Stimulated activated CD8-positive, alpha-beta memory T cell treated with anti-CD3 and anti-CD28 coated beads, Interleukin-12 subunit alpha, Interleukin-12 subunit beta, amount 100 ng/mL, for 24 hours (primary cell): Measurements from ENCODE around the gene RAPGEF4.

Experiments used
- DNase-seq: peaks from one replicate; pipeline ENCODE4 v3.0.0-alpha.2; 2020; ENCODE audit errors: extremely low read depth

The RAPGEF4 gene

DNA sequence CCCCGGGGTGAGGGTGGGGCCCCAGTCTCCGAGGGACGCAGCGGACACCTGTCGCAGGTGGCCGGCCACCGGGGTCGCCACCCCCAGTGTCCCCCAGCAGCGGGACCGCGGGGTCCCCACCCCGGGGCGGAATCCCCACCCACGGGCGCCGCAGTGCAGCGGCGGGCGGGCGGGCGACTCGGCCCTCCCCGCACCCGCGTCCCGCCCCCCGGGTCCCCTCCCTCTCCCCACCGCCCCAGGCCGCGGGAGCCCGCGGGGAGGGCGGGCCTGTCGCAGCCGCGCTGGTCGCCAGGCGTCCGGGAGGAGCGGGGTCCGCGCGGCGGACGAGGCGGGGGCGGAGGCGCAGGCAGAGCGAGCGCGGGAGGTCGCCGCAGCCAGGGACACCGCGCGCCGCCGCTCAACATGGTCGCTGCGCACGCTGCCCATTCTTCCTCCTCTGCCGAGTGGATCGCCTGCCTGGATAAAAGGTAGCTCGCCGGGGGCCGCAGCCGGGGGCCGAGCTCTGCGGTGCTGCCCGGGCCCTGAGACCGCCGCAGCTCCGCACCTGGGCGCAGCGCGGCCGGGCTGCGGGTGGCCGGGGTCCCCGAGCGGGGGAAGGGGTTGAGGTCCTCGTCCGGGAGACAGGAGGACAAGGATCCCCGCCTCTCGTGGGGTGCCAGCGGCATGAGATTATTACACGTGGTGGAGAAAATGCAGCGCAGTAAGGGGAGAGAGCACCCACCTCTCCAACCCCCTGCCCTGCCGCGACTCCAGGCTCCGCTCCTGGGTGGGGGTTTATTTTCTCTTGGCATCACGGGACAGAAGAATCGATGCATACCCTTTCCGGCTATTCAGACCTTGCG, at the start of gene RAPGEF4:
TSS of gene RAPGEF4 (plus strand) at position 264 of the 842 bp plus-strand sequence. CDS start at position 403, 139 bp downstream.
- no peak for DNase-seq

DNA sequence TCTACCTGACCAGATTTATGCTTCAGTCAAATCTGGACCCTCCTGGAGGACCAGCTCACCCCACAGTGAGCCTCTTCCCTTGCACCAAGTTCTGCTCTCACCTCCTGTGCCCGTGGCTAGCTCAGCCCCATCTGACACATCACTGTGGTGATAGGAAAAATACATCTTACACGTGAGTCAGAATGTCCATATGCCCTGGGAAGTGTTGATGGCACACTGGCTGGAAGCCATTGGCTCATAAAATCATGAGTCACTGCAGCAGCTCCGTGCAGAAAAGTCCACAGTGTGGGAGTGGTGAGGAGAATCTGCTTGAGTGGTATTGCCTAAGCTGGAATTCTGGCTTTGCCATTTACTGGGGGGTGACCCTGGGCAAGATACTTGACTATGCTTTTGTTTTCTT, 42.6 kb upstream of the RAPGEF4 start:
- no peak for DNase-seq

DNA sequence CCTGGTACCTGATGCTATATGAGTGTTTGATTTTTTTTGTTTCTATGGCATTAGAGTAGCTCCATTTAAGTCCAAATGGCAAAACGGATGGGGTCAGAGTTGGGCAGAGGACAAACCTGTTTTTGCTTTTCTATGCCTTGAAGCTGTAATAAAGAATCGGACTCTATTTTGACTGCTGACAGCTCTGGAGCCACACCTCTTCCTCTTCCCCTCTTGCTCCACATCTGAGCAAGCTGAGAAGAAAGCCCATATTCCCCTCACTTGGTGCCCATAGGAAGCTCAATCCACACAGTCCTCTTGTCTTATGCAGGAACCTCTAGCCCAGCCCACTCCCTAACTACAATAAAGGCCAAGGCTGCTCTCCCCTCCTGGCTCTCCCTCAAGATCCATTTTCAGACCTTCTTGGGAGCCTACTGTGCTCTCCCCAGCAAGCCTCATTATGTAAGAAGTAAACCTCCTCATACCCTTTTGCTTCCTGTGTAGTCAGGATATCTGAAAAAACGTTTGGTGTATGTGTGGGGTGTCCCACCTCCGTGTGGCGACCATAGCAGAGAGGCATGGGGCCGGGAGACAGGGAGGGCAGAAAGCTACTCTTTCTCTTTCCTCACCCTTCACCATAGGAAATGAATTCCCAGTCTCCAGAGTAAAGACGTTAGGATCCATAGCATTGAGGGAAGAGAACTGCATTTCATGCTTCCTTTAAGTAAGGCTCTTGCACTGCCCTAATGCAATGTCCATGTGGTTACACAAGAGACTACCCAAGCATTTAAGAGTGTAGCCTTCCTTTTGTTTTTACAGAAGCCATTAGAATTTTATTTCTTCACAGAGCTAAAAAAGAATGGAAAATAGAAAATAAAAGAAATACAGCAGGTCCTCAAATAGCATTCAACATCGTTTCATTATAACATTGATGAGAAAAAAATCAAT, 41.9 kb upstream of the RAPGEF4 start:
- DNase-seq, result no peak

DNA sequence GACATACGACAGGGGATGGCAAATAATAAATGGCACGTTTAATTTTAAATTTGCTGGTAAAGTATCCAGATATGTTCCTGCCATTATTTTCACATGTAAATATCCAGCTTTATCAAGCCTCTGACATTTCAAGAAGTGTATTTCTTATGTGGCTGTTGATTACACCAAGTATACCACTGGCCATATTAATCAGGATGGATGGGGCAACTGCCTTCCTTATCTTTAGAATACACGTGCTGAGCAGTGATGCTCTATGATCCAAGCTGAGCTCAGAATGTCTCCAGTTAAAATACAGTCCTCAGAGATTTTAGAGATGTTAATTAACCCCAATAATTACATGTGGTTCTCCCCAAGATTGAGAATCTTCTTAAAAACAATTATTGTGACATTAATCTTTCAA, 38.3 kb upstream of the RAPGEF4 start:
- DNase-seq, result no peak

DNA sequence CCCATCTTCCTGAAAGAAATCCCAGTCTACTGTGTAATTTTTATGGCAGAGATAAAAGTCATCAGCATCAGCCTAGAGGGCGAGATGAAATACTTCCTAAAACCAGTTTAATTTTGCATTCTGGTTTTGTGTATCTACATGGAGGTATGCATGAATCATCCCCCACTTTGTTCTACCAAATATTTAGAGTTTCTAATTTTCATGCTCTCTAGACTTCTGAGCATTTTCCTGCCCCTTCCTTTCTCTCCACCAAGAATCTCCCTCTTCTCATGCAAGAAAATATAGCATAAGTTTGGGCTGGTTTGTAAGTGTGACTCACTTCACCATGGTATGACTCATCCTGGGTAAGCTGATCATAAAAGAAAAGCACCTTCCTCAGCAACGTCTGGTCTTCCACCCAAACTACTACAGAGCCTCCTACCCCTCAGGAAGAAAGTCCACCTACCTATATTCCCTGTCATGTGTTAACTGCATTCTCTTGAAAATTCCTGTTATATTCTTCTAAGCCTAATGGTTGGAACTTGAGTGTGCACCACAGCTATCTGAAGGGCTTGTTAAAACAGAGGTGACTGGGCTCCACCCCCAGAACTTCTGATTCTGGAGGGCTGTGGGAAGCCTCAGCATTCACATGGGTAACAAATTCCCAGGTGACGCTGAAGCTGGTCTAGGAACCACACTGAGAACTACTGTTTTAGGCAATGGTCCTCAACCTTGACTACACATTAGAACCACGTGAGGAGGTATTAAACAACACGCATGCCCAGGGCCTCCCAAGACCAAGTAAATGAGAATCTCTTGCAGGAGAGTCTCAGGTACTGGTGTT, 37.4 kb upstream of the RAPGEF4 start:
- no peak for DNase-seq

DNA sequence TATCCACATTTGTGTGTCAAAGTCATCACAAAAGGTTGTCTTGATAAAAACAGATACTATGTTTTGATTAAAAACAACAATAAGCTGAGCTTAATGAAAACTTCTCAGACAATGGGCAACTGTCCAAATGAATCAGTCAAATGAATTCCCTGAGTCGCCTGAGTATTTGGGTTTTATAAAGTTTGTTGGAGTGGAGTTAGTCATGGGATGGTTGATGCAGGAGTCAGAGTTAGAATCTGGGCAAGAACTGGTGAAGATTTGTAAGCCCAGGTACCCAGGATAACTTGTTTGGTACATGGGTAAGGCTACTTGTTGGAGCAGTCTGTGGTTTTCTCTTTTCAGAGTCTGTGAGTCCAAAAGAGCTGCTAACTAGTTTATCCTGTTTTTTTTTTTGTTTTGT, 34.4 kb upstream of the RAPGEF4 start:
- no peak for DNase-seq

DNA sequence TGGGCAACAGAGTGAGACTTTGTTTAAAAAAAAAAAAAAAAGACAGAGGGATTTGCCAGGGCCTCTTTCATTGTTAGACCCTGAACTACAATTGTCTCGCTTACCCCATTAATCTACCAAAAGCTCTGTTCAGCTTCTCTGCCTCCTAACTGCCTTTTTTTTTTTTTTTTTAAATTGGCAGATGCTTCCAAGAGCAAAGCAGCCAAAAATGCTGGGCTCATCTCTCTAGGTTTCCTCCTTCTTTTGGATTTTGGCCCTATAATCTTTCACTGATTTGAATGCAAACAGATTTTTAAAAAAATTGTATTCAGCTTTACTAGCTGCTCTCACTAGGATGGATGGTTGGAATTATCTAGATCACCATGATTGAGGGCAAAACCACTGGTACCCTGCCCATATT, 33.2 kb upstream of the RAPGEF4 start:
- no peak for DNase-seq

DNA sequence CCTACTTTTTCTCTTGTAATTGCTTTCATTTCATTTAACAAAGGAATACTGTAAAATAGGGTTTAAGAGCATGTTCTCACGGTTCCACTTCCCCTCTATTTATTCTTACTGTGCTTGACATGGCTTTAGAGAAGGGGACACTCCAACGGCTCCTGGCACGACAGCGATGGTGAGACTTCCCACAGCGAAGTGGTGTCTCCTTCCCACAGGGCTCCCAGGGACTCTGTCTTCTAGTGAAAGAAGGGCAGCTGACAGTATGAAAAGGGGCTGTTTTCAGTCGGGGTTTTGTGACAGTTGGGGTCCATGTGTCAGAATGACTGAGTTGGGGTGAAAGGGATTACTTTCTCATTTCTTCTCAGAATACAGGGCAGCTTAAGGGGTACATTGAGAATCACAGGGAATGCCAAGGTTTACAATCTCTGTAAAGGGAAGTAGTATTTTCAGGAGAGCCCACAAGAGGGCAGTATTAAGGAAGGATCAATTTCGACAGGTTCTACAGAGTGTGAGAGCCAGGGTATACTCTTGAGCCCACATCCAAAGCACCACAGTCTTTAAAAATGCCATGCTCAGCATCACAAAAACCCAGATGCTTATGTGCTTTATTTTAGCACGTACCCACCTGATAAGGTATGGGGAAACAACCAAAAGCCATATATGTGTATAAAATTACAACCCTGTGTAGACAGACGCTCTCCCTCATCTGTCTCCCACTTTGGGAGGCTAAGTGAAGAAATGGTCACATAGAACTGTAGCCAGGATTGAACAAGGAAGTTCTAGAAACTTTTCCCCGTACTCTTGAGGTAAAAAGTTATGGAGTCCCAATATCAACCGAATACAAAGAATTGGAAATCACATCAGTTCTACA, 31.3 kb upstream of the RAPGEF4 start:
- DNase-seq, result no peak

DNA sequence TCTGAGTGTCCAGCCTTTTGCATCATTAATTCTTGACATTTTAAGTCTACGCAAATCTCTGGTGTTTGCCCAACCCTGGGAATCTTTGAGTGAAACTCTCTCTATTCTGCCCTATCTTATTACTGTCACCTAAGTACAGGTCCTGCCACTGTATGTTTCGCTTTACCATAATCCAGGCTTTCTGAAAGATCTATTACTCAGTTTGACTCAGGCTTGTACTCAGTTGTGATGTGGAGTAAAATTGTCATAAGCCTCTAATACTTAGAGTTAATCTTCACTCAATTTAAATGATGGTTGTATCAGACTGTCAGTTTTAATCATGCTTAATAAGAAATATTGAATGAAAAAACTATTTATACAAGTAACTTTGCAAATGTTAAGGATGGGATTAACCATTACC, 30.3 kb upstream of the RAPGEF4 start:
- DNase-seq, result no peak

DNA sequence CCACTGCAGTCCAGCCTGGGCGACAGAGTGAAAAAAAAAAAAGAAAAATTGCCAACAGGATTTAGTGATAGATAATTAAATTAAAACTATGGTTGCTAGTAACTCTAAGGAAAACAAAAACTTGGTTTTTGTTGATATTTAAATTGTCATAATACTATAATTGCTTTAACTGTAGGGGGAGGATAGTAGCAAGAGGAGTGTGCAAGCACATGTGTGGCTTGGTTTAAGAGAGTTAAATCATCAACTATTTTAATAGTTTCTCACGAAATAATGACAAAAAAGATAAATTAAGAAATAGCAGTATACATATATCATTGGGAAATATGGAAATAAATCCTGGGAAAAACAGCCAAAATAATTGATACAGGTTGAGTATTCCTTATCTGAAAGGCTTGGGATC, 27.4 kb upstream of the RAPGEF4 start:
- DNase-seq, result no peak

DNA sequence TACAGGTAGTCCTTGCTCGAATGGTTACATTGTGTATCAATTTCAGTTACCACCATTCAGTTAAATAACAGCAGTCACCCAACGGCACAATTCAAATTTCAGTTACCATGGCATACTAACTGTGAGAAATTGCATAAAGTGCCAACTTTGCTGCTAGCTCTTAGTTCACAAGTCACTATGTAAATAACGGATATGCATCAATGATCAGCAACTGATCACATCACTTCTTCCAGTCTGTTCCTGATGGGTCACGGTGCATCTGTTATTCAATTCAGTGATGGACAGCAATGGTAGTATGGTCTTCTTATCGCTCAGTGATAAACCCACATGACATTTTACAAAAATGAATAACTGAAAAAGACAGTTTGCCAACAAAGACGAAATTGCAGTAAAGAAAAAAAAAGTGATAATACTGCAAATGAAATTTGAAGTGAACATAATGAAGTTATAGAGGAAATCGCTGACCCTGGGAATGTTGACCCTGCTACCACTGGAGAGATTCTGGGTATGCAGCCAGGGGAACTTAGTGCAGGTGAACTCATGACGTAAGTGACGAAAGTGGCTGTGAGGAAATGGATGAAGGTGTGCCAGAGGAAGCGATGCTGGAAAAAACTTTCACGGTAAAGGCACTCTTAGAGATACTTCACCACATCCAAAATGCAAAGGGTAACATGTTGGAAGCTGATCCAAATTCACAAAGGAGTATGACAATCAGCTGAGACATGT, 25.9 kb upstream of the RAPGEF4 start:
- DNase-seq, result no peak

DNA sequence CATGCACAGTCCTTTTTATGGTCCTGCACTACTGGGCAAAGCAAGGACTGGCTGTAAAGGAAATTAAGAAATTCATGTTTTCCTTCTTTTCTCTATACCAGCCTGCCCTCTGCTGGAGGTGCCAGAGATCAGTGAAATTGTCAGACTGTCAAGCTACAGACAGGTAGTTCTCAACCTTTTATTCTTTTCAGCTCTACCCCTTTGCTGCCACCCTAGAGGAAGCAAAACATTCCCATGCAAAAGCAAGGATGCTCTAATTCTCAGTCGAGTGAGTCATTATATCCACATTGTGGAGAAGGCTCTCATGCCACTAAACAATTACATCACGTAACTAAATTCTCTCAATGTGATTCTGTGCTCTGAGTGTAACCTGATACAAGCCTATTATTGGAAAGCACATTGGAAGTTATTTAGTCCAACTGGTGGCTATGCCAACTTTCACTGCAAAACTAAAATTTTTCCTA, 25.0 kb upstream of the RAPGEF4 start:
- DNase-seq, result no peak

DNA sequence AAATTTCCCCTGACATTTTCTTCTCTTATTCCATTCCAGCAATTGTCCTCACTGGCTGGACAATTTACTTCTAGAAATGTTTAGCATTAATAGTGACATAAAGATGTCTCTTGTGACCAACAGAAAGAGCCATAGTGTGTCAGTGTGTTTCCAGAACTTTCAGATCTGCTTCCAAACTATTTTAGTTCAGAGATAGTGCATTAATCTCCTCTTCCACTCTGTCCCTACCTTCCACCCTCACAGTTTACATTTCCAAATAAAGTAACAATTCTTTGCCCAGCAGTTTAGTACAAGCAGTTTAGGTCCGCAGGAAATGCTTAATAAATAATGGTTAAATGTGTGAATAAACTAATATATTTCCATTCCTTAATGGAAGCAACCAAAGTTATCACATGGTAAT, 24.5 kb upstream of the RAPGEF4 start:
- DNase-seq, result no peak

DNA sequence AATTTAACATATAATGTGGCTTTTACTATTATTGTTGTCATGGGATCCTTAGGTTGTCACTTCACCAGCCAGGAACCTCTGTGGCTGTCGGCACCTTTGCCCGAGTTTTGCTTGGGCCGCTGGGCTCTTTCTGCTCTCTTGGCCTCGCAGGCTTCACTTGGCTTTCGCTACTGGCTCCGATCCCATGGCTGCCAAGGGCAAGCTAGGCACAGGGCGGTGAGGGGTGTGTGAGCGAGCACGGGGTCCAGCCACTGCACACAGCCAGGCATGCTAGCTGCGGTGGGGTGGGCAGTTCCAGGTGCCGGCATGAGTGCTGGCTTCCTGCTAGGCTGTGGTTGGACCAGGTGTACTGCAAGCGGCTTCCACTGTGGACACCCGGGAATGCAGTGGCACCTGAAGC, 23.4 kb upstream of the RAPGEF4 start:
- DNase-seq, result no peak

DNA sequence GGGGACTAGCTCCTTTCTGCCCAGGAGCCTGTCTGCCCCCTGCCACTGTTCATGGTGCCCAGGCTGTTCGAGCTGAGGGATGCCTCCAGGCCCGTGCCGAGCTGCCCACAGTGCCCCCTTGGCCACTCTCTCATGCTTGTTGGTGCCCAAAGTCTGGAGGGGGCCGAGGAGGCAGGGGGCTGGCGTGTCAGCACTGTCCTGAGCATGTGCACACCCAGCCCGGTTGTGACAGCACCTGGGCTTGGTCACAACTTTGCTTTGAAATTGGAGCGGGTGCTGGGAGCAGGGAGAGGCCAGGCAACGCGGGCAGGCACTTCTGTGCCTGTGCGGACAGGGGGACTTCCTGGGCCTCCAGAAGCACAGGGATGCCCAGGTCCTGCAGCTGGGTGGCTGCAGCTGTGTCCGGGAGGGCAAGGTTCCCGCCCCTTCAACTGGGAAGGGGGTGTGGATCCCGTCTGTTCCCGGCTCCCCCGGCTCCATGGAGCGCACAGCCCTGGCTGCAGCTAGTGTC, 22.2 kb upstream of the RAPGEF4 start:
- DNase-seq, result no peak

DNA sequence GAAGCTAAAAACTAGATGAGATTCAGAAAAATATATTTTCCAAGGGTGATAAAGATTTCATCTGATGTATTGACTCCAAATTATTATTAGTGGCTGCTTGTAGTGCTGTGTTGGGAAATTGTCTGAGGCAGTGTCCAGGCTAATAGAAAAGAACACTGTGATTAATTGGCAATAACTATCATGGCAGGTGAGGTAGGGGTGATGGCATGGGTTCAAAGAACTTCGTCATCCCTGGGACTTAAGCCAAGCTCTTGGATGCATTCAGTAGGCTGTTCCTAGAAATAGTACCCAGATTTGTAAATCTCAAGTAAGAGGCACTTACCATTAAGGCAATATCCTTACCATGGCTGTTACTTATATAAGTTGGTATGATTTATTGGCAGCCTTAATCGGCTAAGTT, 13.2 kb upstream of the RAPGEF4 start:
- no peak for DNase-seq

DNA sequence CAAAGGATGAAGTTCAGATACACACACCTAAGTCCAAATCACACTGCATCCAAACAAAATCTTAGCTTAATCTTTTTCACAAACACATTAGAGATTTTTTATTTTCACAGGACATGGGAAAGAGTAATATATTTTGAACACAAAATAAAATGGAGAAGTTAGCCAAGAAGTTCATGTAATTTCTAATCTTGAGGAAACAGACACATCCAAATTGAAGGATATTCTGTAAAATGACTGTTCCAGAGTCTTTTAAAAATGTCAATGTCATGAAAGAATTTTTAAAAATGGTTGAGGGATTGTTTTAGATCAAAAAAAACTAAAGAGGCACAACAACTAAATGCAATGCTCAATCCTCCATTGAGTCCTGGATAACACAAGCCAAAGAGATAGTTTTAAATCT, 12.4 kb upstream of the RAPGEF4 start:
- no peak for DNase-seq

DNA sequence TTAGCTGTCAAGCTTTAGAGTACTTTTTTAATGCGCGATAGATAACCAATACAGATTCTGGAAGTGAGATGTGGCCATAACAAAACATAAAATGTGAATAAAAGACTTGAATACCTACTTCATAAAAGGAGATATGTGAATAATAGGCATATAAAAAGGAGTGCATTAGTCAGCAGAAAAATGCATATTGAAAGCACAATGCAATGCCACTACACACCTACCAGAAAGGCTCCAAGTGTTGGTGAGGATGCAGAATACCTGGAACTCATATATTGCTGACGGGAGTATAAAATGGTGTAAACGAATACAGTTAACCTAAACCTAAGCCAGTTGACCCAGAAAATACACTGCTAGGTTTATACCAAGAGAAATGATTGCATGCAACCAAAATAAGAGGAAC, 10.9 kb upstream of the RAPGEF4 start:
- DNase-seq, result no peak

DNA sequence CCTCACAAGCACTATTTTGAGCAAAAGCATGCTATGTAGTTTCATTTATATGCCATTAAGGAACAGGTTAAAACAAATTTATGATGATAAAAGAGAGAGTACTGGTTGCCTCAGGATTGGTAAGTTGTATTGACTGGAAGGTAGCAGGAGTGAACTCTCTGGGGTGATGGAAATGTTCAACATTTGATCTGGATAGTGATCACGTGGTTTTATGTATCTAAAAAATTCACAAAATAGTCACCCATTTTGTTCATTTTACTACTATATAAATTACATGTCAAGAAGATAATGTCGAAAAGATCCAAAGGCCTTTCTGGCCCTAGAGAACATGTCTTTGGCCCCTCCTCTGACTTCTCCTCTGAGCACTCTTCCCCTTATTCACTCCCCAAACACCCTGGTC, 10.4 kb upstream of the RAPGEF4 start:
- no peak for DNase-seq

DNA sequence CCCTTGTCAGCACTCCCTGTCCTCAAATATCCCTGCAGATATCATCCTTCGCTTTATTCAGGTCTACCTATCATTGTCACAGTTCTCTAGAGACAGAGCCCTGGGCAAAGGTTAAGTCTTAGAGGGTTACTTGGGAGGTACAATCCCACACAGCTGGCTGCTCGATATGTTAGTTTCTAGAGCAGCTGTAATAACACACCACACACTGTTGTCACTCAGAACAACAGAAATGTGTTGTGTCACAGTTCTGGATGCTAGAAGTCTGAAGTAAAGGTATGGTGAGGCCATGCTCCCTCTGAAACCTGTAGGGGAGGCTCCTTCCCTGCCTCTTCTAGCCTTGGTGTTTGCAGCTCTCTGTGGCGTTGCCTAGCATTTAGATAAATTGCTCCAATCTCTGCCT, 9.9 kb upstream of the RAPGEF4 start:
- no peak for DNase-seq
